GM12892 (cell line): ENCODE results near the gene RASSF8.

Experiments used
- DNase-seq: peaks from one replicate; pipeline ENCODE4 v3.0.0; 2011; ENCODE audit not compliant: insufficient read length
- FAIRE-seq: peaks from 2 replicates; lab custom pipeline; 2011; peaks lifted over from hg19 to GRCh38; lab: Jason Lieb, UNC
- POLR2A ChIP-seq: IDR thresholded peaks from 2 replicates; pipeline ENCODE4 v1.6.1; 2011; ENCODE audit warnings: low read depth, low read length, control low read depth
- POLR2AphosphoS5 ChIP-seq: IDR thresholded peaks from 2 replicates; pipeline ENCODE4 v1.6.1; 2011; ENCODE audit warnings: low read depth, low read length, control low read depth
- TAF1 ChIP-seq: IDR thresholded peaks from 2 replicates; pipeline ENCODE4 v1.6.1; 2011; ENCODE audit warnings: low read depth, mild to moderate bottlenecking, control low read depth, low read length, borderline replicate concordance

RASSF8 gene

GRCh38 chr12:25970916-25971653 lies 12.6 kb downstream of the RASSF8 start:
- no peak for DNase-seq
- TF ChIP-seq POLR2AphosphoS5 (no peak), TAF1 (no peak), POLR2A (no peak)
- FAIRE-seq = no peak

- TF ChIP-seq POLR2A = no peak
- TF ChIP-seq POLR2AphosphoS5 = no peak
- TF ChIP-seq TAF1 = no peak
- no peak for FAIRE-seq
- DNase-seq = no peak
Observed at GRCh38 chr12:25971654-25972041, 13.2 kb downstream of the RASSF8 start.

GRCh38 chr12:25972783-25973182 lies 14.3 kb downstream of the RASSF8 start:
- no peak for TF ChIP-seq TAF1
- DNase-seq (no peak), FAIRE-seq (no peak)

GRCh38 chr12:25975179-25975578 lies 16.7 kb downstream of the RASSF8 start:
- no peak for DNase-seq
- no peak for TF ChIP-seq POLR2AphosphoS5
- no peak for TF ChIP-seq TAF1
- no peak for TF ChIP-seq POLR2A
- FAIRE-seq = no peak

- no peak for TF ChIP-seq TAF1
- no peak for TF ChIP-seq POLR2A
- TF ChIP-seq POLR2AphosphoS5 = no peak
- FAIRE-seq = no peak
- no peak for DNase-seq
Observed at GRCh38 chr12:25975682-25976081, 17.2 kb downstream of the RASSF8 start.

- DNase-seq (no peak), FAIRE-seq (no peak)
- TF ChIP-seq TAF1 (no peak), POLR2A (no peak), POLR2AphosphoS5 (no peak)
Observed at GRCh38 chr12:25976289-25976688, 17.8 kb downstream of the RASSF8 start.

GRCh38 chr12:25977047-25977446 lies 18.6 kb downstream of the RASSF8 start:
- FAIRE-seq (no peak), DNase-seq (no peak)
- TF ChIP-seq POLR2A = no peak
- TF ChIP-seq TAF1 = no peak
- TF ChIP-seq POLR2AphosphoS5 = no peak

- TF ChIP-seq TAF1 = no peak
- no peak for TF ChIP-seq POLR2A
- no peak for TF ChIP-seq POLR2AphosphoS5
- DNase-seq (no peak), FAIRE-seq (no peak)
Observed at GRCh38 chr12:25979059-25979458, 20.6 kb downstream of the RASSF8 start.

GRCh38 chr12:25979563-25979962 lies 21.1 kb downstream of the RASSF8 start:
- FAIRE-seq (no peak), DNase-seq (no peak)
- TF ChIP-seq POLR2AphosphoS5 (no peak), TAF1 (no peak), POLR2A (no peak)

GRCh38 chr12:25980035-25980434 lies 21.6 kb downstream of the RASSF8 start:
- TF ChIP-seq TAF1 (no peak), POLR2A (no peak), POLR2AphosphoS5 (no peak)
- DNase-seq (no peak), FAIRE-seq (no peak)

GRCh38 chr12:25981597-25981996 lies 23.1 kb downstream of the RASSF8 start:
- FAIRE-seq (no peak), DNase-seq (no peak)
- TF ChIP-seq TAF1 = no peak
- no peak for TF ChIP-seq POLR2A
- no peak for TF ChIP-seq POLR2AphosphoS5

- FAIRE-seq (no peak), DNase-seq (no peak)
- TF ChIP-seq POLR2AphosphoS5 (no peak), TAF1 (no peak), POLR2A (no peak)
Observed at GRCh38 chr12:25982416-25982815, 23.9 kb downstream of the RASSF8 start.
